Cardiac fibroblast (primary cell): ENCODE results near the gene PPP2R2D.
"Not testable (repeated sequence)": the region's sequence is repeated elsewhere in the genome, so short reads cannot be mapped to it uniquely, and the experiment has no call there.

Source experiments
- DNase-seq, 2 donors: peaks; one replicate each; pipeline versions ENCODE4 v3.0.0 to v3.0.0-alpha.2; 2010; ENCODE audit warnings: low read depth in 2 of 2
- H3K4me3 ChIP-seq, 2 donors: replicated peaks in 1 of 2; 1 replicate in 1 of 2; 2 replicates in 1 of 2; pipeline ENCODE4 v1.5.1; 2011; ENCODE audit warnings: low read depth in 2 of 2, low read length in 2 of 2, mild to moderate bottlenecking in 2 of 2, moderate library complexity in 1 of 2
- CTCF ChIP-seq: IDR thresholded peaks from one replicate; pipeline ENCODE4 v1.5.1; 2011; ENCODE audit warnings: low read depth, mild to moderate bottlenecking, low read length, inconsistent platforms

Gene PPP2R2D

GRCh38 chr10:131946321-131946751, 45.5 kb downstream of the PPP2R2D start:
- DNase-seq: peak; percentile 85 to 93
- H3K4me3 ChIP-seq: no peak overlapping the region
- no peak for TF ChIP-seq CTCF

GRCh38 chr10:131946880-131947279, 46.1 kb downstream of the PPP2R2D start:
- no peak overlapping the region for H3K4me3 ChIP-seq
- no peak for TF ChIP-seq CTCF
- peak in 1 of 2 donors; percentile 39 for DNase-seq

GRCh38 chr10:131947631-131948347, 47.0 kb downstream of the PPP2R2D start:
- TF ChIP-seq CTCF: no peak
- no peak overlapping the region for H3K4me3 ChIP-seq
- peak; percentile 75 to 82 for DNase-seq

GRCh38 chr10:131948501-131948900, 47.7 kb downstream of the PPP2R2D start:
- no peak for DNase-seq
- TF ChIP-seq CTCF: no peak

GRCh38 chr10:131949041-131949862, 48.4 kb downstream of the PPP2R2D start:
- H3K4me3 ChIP-seq: no peak overlapping the region
- TF ChIP-seq CTCF: no peak
- DNase-seq: no peak

More at GRCh38 chr10:131948501-131948900, 47.7 kb downstream of the PPP2R2D start:
- H3K4me3 ChIP-seq: no peak overlapping the region

GRCh38 chr10:131949908-131950307, 49.1 kb downstream of the PPP2R2D start:
- not testable (repeated sequence) for DNase-seq, H3K4me3 ChIP-seq

- DNase-seq: no peak
- TF ChIP-seq CTCF: no peak
- no peak overlapping the region for H3K4me3 ChIP-seq
Measured at GRCh38 chr10:131954356-131954965, 53.7 kb downstream of the PPP2R2D start.
